GM23338 (cell line): ENCODE measurements around the gene PYGO1. TPM values are rescaled to one million over a fixed set of nuclear protein-coding genes. Genes with fewer than 3 reads are reported as not detected.
A peak's percentile ranks its signal among the peaks of the same experiment; 100 is the strongest.

ENCODE experiments used
- ATAC-seq: fragments of 200-7000 bp; cut with Tn5 transposase; 3 replicates; pipeline ENCODE4 v1.9.1; 2020
- DNase-seq: peaks from one replicate; pipeline ENCODE4 v3.0.0-alpha.2; 2015; ENCODE audit warnings: low spot score
- H2AFZ ChIP-seq: fragments of 200-600 bp; sonication (generic); 2 replicates; pipeline ENCODE4 v1.8.0; 2016; ENCODE audit warnings: antibody characterized with exemption, mild to moderate bottlenecking, moderate library complexity
- H3F3A ChIP-seq: fragments of 200-600 bp; sonication (generic); replicated peaks from 2 replicates; pipeline ENCODE4 v1.8.0; 2017; ENCODE audit warnings: antibody characterized with exemption, mixed run types, low read depth
- H3K27ac ChIP-seq: fragments of 200-600 bp; sonication (generic); 2 replicates; pipeline ENCODE4 v1.6.1; 2016; ENCODE audit warnings: low read depth
- H3K27me3 ChIP-seq: fragments of 200-600 bp; sonication (generic); 2 replicates; pipeline ENCODE4 v1.8.0; 2016; ENCODE audit warnings: mild to moderate bottlenecking, mixed run types, moderate library complexity; ENCODE audit not compliant: insufficient read depth
- H3K36me3 ChIP-seq: fragments of 200-600 bp; sonication (generic); 2 replicates; pipeline ENCODE4 v1.8.0; 2016; ENCODE audit warnings: mild to moderate bottlenecking; ENCODE audit not compliant: insufficient read depth
- H3K4me1 ChIP-seq: fragments of 200-600 bp; sonication (generic); 2 replicates; pipeline ENCODE4 v1.8.0; 2016; ENCODE audit warnings: mild to moderate bottlenecking, moderate library complexity; ENCODE audit not compliant: insufficient read depth
- H3K4me2 ChIP-seq: fragments of 200-600 bp; sonication (generic); 2 replicates; pipeline ENCODE4 v1.7.1; 2017; ENCODE audit warnings: mixed run types
- H3K4me3 ChIP-seq: fragments of 200-600 bp; sonication (generic); 2 replicates; pipeline ENCODE4 v1.6.1; 2016; ENCODE audit warnings: mixed run types
- H3K79me2 ChIP-seq: fragments of 200-600 bp; sonication (generic); replicated peaks from 2 replicates; pipeline ENCODE4 v1.8.0; 2017; ENCODE audit warnings: mild to moderate bottlenecking; ENCODE audit not compliant: insufficient read depth
- H3K9me2 ChIP-seq: fragments of 200-600 bp; sonication (generic); 2 replicates; pipeline ENCODE4 v1.8.0; 2017; ENCODE audit not compliant: insufficient read depth
- H4K20me1 ChIP-seq: fragments of 200-600 bp; sonication (generic); replicated peaks from 2 replicates; pipeline ENCODE4 v1.8.0; 2017; ENCODE audit warnings: mild to moderate bottlenecking; ENCODE audit not compliant: insufficient read depth
- H3K27ac Mint-ChIP-seq: 2 replicates; pipeline ENCODE4 v1.8.0; 2020; ENCODE audit warnings: inconsistent platforms, mild to moderate bottlenecking, moderate library complexity, mixed read lengths
- H3K27me3 Mint-ChIP-seq: 3 replicates; pipeline ENCODE4 v1.8.0; 2022; ENCODE audit warnings: low read depth, mild to moderate bottlenecking, moderate library complexity, mixed read lengths, inconsistent platforms; ENCODE audit not compliant: insufficient read depth, poor library complexity
- H3K36me3 Mint-ChIP-seq: 3 replicates; pipeline ENCODE4 v1.8.0; 2021; ENCODE audit warnings: low read depth, mild to moderate bottlenecking, inconsistent platforms, moderate library complexity, mixed read lengths
- H3K4me1 Mint-ChIP-seq: 3 replicates; pipeline ENCODE4 v1.8.0; 2020; ENCODE audit warnings: mild to moderate bottlenecking, inconsistent platforms, mixed read lengths
- H3K4me3 Mint-ChIP-seq: 3 replicates; pipeline ENCODE4 v1.8.0; 2021; ENCODE audit warnings: moderate library complexity, mild to moderate bottlenecking, inconsistent platforms, mixed read lengths
- H3K9me3 Mint-ChIP-seq: 3 replicates; pipeline ENCODE4 v1.8.0; 2020; ENCODE audit warnings: moderate library complexity, mild to moderate bottlenecking, inconsistent platforms, mixed read lengths
- CREB1 ChIP-seq: fragments of 250-450 bp; sonication (Bioruptor Pico); IDR thresholded peaks from 2 replicates; pipeline ENCODE4 v1.5.0; 2020; ENCODE audit warnings: low read depth, mild to moderate bottlenecking, moderate library complexity
- JUNB ChIP-seq: IDR thresholded peaks from one replicate; pipeline ENCODE4 v1.6.1; 2016; ENCODE audit warnings: antibody characterized with exemption; ENCODE audit not compliant: unreplicated experiment
- NANOG ChIP-seq: IDR thresholded peaks from 2 replicates; pipeline ENCODE4 v1.6.1; 2016; ENCODE audit warnings: antibody characterized with exemption, borderline replicate concordance
- POLR2AphosphoS5 ChIP-seq: IDR thresholded peaks from 2 replicates; pipeline ENCODE4 v1.6.1; 2016; ENCODE audit warnings: antibody characterized with exemption, low read depth
- STAT1 ChIP-seq: IDR thresholded peaks from one replicate; pipeline ENCODE4 v1.6.1; 2016; ENCODE audit warnings: antibody characterized with exemption; ENCODE audit not compliant: unreplicated experiment
- polyA plus RNA-seq: library from polyadenylated mRNA; unstranded; fragments of >200 nt; fragmentation: Nextera tagmentation; extraction: Ambion mirVana; gene quantifications from 2 replicates; pipeline ENCODE4 v1.2.1, GENCODE V29; 2016
- total RNA-seq: library from RNA; depleted of rRNA; stranded (reverse); fragments of >200 nt; shearing (Covaris generic); gene quantifications from 2 replicates; pipeline ENCODE4 v1.2.3, GENCODE V29; 2014
- TF ChIP-seq, protein P1 (sequence below), 2 experiments: fragments of 200-600 bp in 1 of 2; sonication (generic) in 1 of 2; conservative IDR thresholded peaks; 2 replicates each; pipeline versions ENCODE4 v1.5.1 to v1.6.1; 2016 to 2017; ENCODE audit warnings: antibody characterized with exemption in 2 of 2, low read depth in 2 of 2, mild to moderate bottlenecking in 2 of 2, moderate library complexity in 1 of 2
- TF ChIP-seq, protein P2 (sequence below): IDR thresholded peaks from 2 replicates; pipeline ENCODE4 v1.6.1; 2016; ENCODE audit warnings: antibody characterized with exemption
- TF ChIP-seq, protein P3 (sequence below): fragments of 250-450 bp; sonication (Bioruptor Pico); IDR thresholded peaks from 2 replicates; pipeline ENCODE4 v1.5.0; 2020; ENCODE audit warnings: mild to moderate bottlenecking, moderate library complexity

PYGO1 gene
- total and polyA plus RNA-seq, 2 experiments from 2014 or later, result 0.18 to 0.52 TPM

DNA sequence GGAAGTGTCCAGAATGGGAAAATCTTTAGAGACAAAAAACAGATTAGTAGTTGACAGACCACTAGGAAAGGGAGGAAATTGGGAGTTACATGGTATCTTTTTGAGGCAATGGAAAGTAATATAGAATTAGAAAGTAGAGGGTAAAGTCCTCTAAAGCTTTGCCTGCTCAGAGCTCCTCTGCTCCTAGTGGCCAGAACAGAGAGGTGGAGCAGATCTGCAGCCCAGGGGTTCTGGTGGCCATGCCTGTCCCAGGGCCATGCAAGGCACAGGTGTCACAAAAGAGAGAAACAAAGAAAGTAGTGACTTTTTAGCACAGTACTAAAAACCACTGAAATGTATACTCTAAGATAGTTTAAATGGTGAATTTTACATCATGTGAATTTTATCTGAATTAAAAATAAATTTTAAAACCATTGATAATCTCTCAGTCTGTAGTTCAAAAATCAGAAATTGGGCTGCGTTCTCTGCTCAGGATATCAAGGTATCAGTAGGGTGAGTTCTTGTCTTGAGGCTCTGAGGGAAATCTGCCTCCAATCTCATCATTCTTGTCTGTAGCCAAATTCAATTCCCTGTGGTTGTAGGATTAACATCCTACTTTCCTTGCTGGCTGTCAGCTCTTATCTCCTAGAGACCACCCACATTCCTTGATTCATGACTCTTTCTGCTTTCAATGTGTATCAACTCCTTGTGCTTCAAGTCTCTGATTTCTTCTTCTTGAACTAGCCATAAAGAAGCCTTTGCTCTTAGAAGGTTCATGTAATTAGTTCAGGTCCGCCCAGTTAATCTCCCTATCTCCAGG, 23.6 kb downstream of the PYGO1 start:
- no peak overlapping the region for H3K27ac Mint-ChIP-seq

DNA sequence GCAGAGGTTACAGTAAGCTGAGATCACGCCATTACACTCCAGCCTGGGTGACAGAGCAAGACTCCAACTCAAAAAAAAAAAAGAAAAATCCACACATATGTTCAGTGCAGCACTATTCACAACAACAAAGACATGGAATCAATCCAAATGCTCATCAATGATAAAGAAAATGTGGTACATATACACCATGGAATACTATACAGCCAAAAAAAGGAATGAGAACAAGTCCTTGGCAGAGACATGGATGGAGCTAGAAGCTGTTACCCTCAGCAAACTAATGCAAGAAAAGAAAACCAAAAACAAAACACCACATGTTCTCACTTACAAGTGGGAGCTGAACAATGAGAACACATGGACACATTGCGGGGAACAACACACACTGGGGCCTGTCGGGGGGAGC, 25.5 kb downstream of the PYGO1 start:
- no peak for ATAC-seq
- H3K79me2 ChIP-seq, result no peaks in the 10 kb centered on the region

More for the DNA sequence above, 23.6 kb downstream of the PYGO1 start:
- H3K4me2 ChIP-seq, result no peak overlapping the region
- no peaks in the 10 kb centered on the region for H3K4me1 ChIP-seq
- Mint-ChIP-seq H3K9me3 (peaks cover 17% of the 10 kb centered on the region; the same call in 2 of the 3 replicates), H3K4me1 (no peaks in the 10 kb centered on the region), H3K27me3 (no peaks in the 10 kb centered on the region), H3K36me3 (peaks cover 5% of the 10 kb centered on the region; the same call in 1 of the 3 replicates), H3K4me3 (no peak overlapping the region)
- H3K27ac ChIP-seq, result no peak overlapping the region
- peak; percentile 85 for ATAC-seq
- no peak overlapping the region for H2AFZ ChIP-seq
- peak; percentile 53 for DNase-seq
- no peaks in the 10 kb centered on the region for H4K20me1 ChIP-seq
- no peak overlapping the region for H3K4me3 ChIP-seq
- TF ChIP-seq, protein P1, sequence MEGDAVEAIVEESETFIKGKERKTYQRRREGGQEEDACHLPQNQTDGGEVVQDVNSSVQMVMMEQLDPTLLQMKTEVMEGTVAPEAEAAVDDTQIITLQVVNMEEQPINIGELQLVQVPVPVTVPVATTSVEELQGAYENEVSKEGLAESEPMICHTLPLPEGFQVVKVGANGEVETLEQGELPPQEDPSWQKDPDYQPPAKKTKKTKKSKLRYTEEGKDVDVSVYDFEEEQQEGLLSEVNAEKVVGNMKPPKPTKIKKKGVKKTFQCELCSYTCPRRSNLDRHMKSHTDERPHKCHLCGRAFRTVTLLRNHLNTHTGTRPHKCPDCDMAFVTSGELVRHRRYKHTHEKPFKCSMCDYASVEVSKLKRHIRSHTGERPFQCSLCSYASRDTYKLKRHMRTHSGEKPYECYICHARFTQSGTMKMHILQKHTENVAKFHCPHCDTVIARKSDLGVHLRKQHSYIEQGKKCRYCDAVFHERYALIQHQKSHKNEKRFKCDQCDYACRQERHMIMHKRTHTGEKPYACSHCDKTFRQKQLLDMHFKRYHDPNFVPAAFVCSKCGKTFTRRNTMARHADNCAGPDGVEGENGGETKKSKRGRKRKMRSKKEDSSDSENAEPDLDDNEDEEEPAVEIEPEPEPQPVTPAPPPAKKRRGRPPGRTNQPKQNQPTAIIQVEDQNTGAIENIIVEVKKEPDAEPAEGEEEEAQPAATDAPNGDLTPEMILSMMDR (conservative IDR thresholded peaks at IDR 0.05; ENCODE audit: low read depth in 2 of 2), result peak; percentile 26 to 43
- no peak for TF ChIP-seq NANOG
- H3K79me2 ChIP-seq, result no peaks in the 10 kb centered on the region
- H3K9me2 ChIP-seq, result no peaks in the 10 kb centered on the region
- H3K36me3 ChIP-seq, result no peaks in the 10 kb centered on the region
- no peaks in the 10 kb centered on the region for H3F3A ChIP-seq
- H3K27me3 ChIP-seq, result no peaks in the 10 kb centered on the region

More for the DNA sequence above, 25.5 kb downstream of the PYGO1 start:
- Histone ChIP-seq H3K27me3 (no peaks in the 10 kb centered on the region), H4K20me1 (no peaks in the 10 kb centered on the region), H3K4me2 (no peak overlapping the region), H3F3A (no peaks in the 10 kb centered on the region), H3K4me1 (no peaks in the 10 kb centered on the region), H3K4me3 (no peak overlapping the region), H3K36me3 (no peaks in the 10 kb centered on the region), H3K27ac (no peak overlapping the region), H3K9me2 (no peaks in the 10 kb centered on the region), H2AFZ (no peak overlapping the region)
- H3K27ac Mint-ChIP-seq, result no peak overlapping the region
- H3K27me3 Mint-ChIP-seq, result no peaks in the 10 kb centered on the region
- no peaks in the 10 kb centered on the region for H3K4me1 Mint-ChIP-seq
- peaks cover 5% of the 10 kb centered on the region; the same call in 1 of the 3 replicates for H3K36me3 Mint-ChIP-seq
- H3K4me3 Mint-ChIP-seq, result no peak overlapping the region
- no peak for DNase-seq
- peaks cover 19% of the 10 kb centered on the region; the same call in 2 of the 3 replicates for H3K9me3 Mint-ChIP-seq
- TF ChIP-seq JUNB (no peak), POLR2AphosphoS5 (no peak), CREB1 (no peak), STAT1 (no peak)
- TF ChIP-seq, protein P2, sequence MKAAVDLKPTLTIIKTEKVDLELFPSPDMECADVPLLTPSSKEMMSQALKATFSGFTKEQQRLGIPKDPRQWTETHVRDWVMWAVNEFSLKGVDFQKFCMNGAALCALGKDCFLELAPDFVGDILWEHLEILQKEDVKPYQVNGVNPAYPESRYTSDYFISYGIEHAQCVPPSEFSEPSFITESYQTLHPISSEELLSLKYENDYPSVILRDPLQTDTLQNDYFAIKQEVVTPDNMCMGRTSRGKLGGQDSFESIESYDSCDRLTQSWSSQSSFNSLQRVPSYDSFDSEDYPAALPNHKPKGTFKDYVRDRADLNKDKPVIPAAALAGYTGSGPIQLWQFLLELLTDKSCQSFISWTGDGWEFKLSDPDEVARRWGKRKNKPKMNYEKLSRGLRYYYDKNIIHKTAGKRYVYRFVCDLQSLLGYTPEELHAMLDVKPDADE, result no peak
- TF ChIP-seq, protein P3, sequence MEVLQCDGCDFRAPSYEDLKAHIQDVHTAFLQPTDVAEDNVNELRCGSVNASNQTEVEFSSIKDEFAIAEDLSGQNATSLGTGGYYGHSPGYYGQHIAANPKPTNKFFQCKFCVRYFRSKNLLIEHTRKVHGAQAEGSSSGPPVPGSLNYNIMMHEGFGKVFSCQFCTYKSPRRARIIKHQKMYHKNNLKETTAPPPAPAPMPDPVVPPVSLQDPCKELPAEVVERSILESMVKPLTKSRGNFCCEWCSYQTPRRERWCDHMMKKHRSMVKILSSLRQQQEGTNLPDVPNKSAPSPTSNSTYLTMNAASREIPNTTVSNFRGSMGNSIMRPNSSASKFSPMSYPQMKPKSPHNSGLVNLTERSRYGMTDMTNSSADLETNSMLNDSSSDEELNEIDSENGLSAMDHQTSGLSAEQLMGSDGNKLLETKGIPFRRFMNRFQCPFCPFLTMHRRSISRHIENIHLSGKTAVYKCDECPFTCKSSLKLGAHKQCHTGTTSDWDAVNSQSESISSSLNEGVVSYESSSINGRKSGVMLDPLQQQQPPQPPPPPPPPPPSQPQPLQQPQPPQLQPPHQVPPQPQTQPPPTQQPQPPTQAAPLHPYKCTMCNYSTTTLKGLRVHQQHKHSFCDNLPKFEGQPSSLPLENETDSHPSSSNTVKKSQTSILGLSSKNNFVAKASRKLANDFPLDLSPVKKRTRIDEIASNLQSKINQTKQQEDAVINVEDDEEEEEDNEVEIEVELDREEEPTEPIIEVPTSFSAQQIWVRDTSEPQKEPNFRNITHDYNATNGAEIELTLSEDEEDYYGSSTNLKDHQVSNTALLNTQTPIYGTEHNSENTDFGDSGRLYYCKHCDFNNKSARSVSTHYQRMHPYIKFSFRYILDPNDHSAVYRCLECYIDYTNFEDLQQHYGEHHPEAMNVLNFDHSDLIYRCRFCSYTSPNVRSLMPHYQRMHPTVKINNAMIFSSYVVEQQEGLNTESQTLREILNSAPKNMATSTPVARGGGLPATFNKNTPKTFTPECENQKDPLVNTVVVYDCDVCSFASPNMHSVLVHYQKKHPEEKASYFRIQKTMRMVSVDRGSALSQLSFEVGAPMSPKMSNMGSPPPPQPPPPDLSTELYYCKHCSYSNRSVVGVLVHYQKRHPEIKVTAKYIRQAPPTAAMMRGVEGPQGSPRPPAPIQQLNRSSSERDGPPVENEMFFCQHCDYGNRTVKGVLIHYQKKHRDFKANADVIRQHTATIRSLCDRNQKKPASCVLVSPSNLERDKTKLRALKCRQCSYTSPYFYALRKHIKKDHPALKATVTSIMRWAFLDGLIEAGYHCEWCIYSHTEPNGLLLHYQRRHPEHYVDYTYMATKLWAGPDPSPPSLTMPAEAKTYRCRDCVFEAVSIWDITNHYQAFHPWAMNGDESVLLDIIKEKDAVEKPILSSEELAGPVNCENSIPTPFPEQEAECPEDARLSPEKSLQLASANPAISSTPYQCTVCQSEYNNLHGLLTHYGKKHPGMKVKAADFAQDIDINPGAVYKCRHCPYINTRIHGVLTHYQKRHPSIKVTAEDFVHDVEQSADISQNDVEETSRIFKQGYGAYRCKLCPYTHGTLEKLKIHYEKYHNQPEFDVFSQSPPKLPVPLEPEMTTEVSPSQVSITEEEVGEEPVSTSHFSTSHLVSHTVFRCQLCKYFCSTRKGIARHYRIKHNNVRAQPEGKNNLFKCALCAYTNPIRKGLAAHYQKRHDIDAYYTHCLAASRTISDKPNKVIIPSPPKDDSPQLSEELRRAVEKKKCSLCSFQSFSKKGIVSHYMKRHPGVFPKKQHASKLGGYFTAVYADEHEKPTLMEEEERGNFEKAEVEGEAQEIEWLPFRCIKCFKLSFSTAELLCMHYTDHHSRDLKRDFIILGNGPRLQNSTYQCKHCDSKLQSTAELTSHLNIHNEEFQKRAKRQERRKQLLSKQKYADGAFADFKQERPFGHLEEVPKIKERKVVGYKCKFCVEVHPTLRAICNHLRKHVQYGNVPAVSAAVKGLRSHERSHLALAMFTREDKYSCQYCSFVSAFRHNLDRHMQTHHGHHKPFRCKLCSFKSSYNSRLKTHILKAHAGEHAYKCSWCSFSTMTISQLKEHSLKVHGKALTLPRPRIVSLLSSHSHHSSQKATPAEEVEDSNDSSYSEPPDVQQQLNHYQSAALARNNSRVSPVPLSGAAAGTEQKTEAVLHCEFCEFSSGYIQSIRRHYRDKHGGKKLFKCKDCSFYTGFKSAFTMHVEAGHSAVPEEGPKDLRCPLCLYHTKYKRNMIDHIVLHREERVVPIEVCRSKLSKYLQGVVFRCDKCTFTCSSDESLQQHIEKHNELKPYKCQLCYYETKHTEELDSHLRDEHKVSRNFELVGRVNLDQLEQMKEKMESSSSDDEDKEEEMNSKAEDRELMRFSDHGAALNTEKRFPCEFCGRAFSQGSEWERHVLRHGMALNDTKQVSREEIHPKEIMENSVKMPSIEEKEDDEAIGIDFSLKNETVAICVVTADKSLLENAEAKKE (CRISPR knock-in tag), result no peak
